Measurements from ENCODE around the gene RRP15. TPM values are rescaled to one million over a fixed set of nuclear protein-coding genes. Genes with fewer than 3 reads are reported as not detected.
A peak's percentile ranks its signal among the peaks of the same experiment; 100 is the strongest.

The RRP15 gene
- total and polyA plus RNA-seq, 9 of the 15 experiments (the other 6 are each of a cell fraction or from before 2014, with no cell fraction given) = 9.5 to 58.1 (median 29.3) TPM

DNA sequence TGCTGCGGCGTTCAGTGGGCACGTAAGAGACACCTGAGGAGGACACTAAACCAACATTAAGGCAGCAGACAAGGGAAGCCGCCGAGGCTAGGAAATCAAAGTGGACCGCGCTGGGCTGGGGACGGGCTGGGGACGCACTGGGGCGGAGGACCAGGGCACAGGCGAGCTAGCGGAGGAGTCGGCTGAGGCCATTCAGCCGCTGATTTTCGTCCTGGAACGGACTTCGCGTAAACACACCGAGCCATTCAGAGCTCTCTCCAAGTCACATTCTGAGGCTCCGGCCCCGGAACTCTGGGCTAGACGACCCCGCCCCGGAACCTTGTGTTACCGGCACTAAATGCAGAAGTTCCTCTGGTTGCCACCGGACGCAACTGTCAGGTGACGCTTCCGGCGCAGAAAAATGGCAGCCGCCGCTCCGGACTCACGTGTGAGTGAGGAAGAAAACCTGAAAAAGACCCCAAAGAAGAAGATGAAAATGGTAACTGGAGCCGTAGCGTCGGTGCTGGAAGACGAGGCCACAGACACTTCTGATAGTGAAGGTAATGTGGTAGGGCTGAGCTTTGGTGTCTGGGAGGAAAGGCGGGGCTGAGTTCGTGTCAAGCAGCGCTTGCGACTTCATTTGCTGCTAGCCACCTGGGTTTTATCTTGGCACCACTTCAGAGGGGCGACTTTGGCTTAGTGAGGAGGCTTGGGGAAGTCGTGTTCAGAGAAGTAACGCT lies at the start of gene RRP15 (continued):
- TF ChIP-seq MTA3 (IDR thresholded peaks at IDR 0.05; ENCODE audit: borderline replicate concordance) (peak; percentile 93), CBFB (CRISPR knock-in tag; IDR thresholded peaks at IDR 0.05) (no peak), PHF21A (IDR thresholded peaks at IDR 0.05; ENCODE audit: borderline replicate concordance, low read depth) (no peak), FIP1L1 (IDR thresholded peaks at IDR 0.05; ENCODE audit: low read depth, low read length, poor library complexity, severe bottlenecking) (no peak), ZNF217 (CRISPR knock-in tag; IDR thresholded peaks at IDR 0.05) (no peak), HNRNPLL (IDR thresholded peaks at IDR 0.05; ENCODE audit: low read depth, low read length, poor library complexity, severe bottlenecking) (peak; percentile 75), ZFP30 (CRISPR knock-in tag; IDR thresholded peaks at IDR 0.05; ENCODE audit: borderline replicate concordance) (no peak), TRIM28 (IDR thresholded peaks at IDR 0.05) (0 out of 2 replicates have a peak, but pooled peaks have one; percentile 75), ZNF696 (CRISPR knock-in tag; conservative IDR thresholded peaks at IDR 0.05) (no peak), SAFB2 (IDR thresholded peaks at IDR 0.05; ENCODE audit: borderline replicate concordance, low read depth, low read length, severe bottlenecking) (no peak), RB1 (IDR thresholded peaks at IDR 0.05; ENCODE audit: low read depth) (peak; percentile 88), NFYB (IDR thresholded peaks at IDR 0.05; ENCODE audit: extremely low read depth, insufficient read length) (no peak), ZNF384 (IDR thresholded peaks at IDR 0.05; ENCODE audit: low read depth, low read length) (no peak), GATA2 (CRISPR knock-in tag; IDR thresholded peaks at IDR 0.05) (no peak), MTF1 (CRISPR knock-in tag; IDR thresholded peaks at IDR 0.05; ENCODE audit: borderline replicate concordance) (no peak)

Measured in K562 (cell line).